WTC11 (cell line): ENCODE results near the gene BRPF1. TPM values are rescaled to one million over a fixed set of nuclear protein-coding genes. Genes with fewer than 3 reads are reported as not detected.

ENCODE experiments used
- ETV6 ChIP-seq: sonication (generic); formaldehyde crosslinking; IDR thresholded peaks from 2 replicates; pipeline ENCODE4 v1.8.1; 2022; ENCODE audit warnings: mild to moderate bottlenecking, missing genetic modification reagents
- FOXJ3 ChIP-seq: sonication (generic); formaldehyde crosslinking; IDR thresholded peaks from 2 replicates; pipeline ENCODE4 v1.9.0; 2021; ENCODE audit warnings: missing genetic modification reagents, mild to moderate bottlenecking, borderline replicate concordance
- GABPB1 ChIP-seq: sonication (generic); formaldehyde crosslinking; IDR thresholded peaks from 2 replicates; pipeline ENCODE4 v1.8.1; 2023; ENCODE audit warnings: mild to moderate bottlenecking, missing genetic modification reagents
- GRHL2 ChIP-seq: fragments of 250-450 bp; sonication (Bioruptor Pico); IDR thresholded peaks from 2 replicates; pipeline ENCODE4 v1.8.0; 2022; ENCODE audit warnings: mild to moderate bottlenecking, moderate library complexity; ENCODE audit not compliant: insufficient replicate concordance, severe bottlenecking
- KAT7 ChIP-seq: sonication (generic); formaldehyde crosslinking; IDR thresholded peaks from 2 replicates; pipeline ENCODE4 v1.8.1; 2023; ENCODE audit warnings: missing genetic modification reagents, mild to moderate bottlenecking, borderline replicate concordance
- NFATC4 ChIP-seq: fragments of 250-450 bp; sonication (Bioruptor Pico); IDR thresholded peaks from 2 replicates; pipeline ENCODE4 v1.9.0; 2021; ENCODE audit warnings: mild to moderate bottlenecking
- NR2C2 ChIP-seq: sonication (generic); formaldehyde crosslinking; IDR thresholded peaks from 2 replicates; pipeline ENCODE4 v1.8.0; 2022; ENCODE audit warnings: mild to moderate bottlenecking, missing genetic modification reagents
- PRRX2 ChIP-seq: fragments of 250-450 bp; sonication (Bioruptor Pico); IDR thresholded peaks from 2 replicates; pipeline ENCODE4 v1.8.0; 2021; ENCODE audit warnings: mild to moderate bottlenecking
- RELA ChIP-seq: sonication (generic); formaldehyde crosslinking; IDR thresholded peaks from 2 replicates; pipeline ENCODE4 v1.8.1; 2022; ENCODE audit warnings: missing genetic modification reagents, mild to moderate bottlenecking, borderline replicate concordance
- RORB ChIP-seq: fragments of 250-450 bp; sonication (Bioruptor Pico); IDR thresholded peaks from 2 replicates; pipeline ENCODE4 v1.9.0; 2021; ENCODE audit warnings: mild to moderate bottlenecking
- SMAD3 ChIP-seq: sonication (generic); formaldehyde crosslinking; IDR thresholded peaks from 2 replicates; pipeline ENCODE4 v1.8.0; 2022; ENCODE audit warnings: missing genetic modification reagents, mild to moderate bottlenecking, borderline replicate concordance
- SP1 ChIP-seq: sonication (generic); formaldehyde crosslinking; conservative IDR thresholded peaks from 2 replicates; pipeline ENCODE4 v1.8.1; 2022; ENCODE audit warnings: missing genetic modification reagents
- TEAD1 ChIP-seq: sonication (generic); formaldehyde crosslinking; IDR thresholded peaks from 2 replicates; pipeline ENCODE4 v1.8.0; 2022; ENCODE audit warnings: mild to moderate bottlenecking, missing genetic modification reagents
- TEAD4 ChIP-seq: sonication (generic); formaldehyde crosslinking; IDR thresholded peaks from 2 replicates; pipeline ENCODE4 v1.8.0; 2022; ENCODE audit warnings: mild to moderate bottlenecking, missing genetic modification reagents
- ZNF423 ChIP-seq: fragments of 250-450 bp; sonication (Bioruptor Pico); IDR thresholded peaks from 2 replicates; pipeline ENCODE4 v2.1.2; 2022; ENCODE audit warnings: mild to moderate bottlenecking, moderate library complexity
- total RNA-seq: library from RNA; stranded (reverse); gene quantifications from 3 replicates; pipeline ENCODE4 v1.2.3, GENCODE V29; 2021
- TF ChIP-seq, protein P1 (sequence below): fragments of 250-450 bp; sonication (Bioruptor Pico); IDR thresholded peaks from 2 replicates; pipeline ENCODE4 v1.9.0; 2021; ENCODE audit warnings: mild to moderate bottlenecking
- TF ChIP-seq, protein P2 (sequence below): sonication (generic); formaldehyde crosslinking; IDR thresholded peaks from 2 replicates; pipeline ENCODE4 v1.8.1; 2022; ENCODE audit warnings: mild to moderate bottlenecking, moderate library complexity, missing genetic modification reagents
- TF ChIP-seq, protein P3 (sequence below): sonication (generic); formaldehyde crosslinking; IDR thresholded peaks from 2 replicates; pipeline ENCODE4 v1.8.1; 2023; ENCODE audit warnings: mild to moderate bottlenecking, missing genetic modification reagents, moderate library complexity
- TF ChIP-seq, protein P4 (sequence below): sonication (generic); formaldehyde crosslinking; IDR thresholded peaks from 2 replicates; pipeline ENCODE4 v1.8.0; 2023; ENCODE audit warnings: missing genetic modification reagents, mild to moderate bottlenecking, borderline replicate concordance
- TF ChIP-seq, protein P5 (sequence below): sonication (generic); formaldehyde crosslinking; IDR thresholded peaks from 2 replicates; pipeline ENCODE4 v1.8.1; 2022; ENCODE audit warnings: low read depth, mild to moderate bottlenecking, moderate library complexity, missing genetic modification reagents, borderline replicate concordance
- TF ChIP-seq, protein P6 (sequence below): sonication (generic); formaldehyde crosslinking; IDR thresholded peaks from 2 replicates; pipeline ENCODE4 v1.8.1; 2023; ENCODE audit warnings: mild to moderate bottlenecking, missing genetic modification reagents
- TF ChIP-seq, protein P7 (sequence below): sonication (generic); formaldehyde crosslinking; IDR thresholded peaks from 2 replicates; pipeline ENCODE4 v1.8.0; 2022; ENCODE audit warnings: missing genetic modification reagents

BRPF1 gene
- total RNA-seq, 1 experiment from 2014 or later, result 22.8 TPM

DNA sequence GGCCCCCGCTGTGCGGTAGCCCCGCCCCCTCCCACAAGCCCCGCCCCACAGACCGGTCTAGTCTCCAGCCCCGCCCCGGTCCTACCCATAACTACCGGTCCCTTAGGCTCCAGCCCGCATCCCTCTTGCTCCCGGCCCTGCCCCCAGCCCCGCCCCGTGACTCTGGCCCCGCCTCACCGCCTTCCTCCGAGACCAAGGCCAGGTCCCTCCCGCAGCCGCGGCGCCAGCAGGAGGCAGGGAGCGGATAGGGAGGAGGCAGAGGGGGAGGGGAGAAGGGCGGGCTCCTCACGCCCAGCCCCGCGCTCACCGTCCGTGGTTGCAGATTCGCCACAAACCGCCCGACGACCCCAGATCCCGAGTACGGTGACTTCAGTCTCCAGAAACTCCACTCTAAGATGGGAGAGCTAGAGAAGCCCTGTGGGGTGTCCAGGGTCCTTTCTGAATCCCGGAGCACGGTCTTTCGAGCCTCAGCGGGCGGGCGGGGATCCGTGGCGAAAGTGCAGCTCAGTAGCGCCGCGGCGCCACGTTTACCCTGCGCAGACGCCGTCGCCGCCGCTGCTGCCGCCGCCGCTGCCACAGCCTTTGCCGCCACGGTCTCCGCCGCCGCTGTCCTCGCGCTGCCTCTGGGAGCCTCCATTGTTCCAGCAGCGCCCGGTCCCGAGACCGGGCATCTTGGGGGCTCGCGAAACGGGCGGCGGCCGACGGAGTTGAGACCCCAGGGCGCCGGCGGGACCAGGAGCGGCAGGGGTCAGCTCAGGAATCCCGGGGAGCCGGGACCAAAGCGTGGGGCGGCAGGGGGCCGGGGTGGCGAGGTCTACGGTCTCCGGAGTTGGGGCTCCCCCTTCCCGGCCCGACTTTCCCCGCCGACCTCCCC is at the start of gene BRPF1 (continued):
- TF ChIP-seq PRRX2, result no peak; the same call in 1 of the 2 replicates
- TF ChIP-seq, protein P1, sequence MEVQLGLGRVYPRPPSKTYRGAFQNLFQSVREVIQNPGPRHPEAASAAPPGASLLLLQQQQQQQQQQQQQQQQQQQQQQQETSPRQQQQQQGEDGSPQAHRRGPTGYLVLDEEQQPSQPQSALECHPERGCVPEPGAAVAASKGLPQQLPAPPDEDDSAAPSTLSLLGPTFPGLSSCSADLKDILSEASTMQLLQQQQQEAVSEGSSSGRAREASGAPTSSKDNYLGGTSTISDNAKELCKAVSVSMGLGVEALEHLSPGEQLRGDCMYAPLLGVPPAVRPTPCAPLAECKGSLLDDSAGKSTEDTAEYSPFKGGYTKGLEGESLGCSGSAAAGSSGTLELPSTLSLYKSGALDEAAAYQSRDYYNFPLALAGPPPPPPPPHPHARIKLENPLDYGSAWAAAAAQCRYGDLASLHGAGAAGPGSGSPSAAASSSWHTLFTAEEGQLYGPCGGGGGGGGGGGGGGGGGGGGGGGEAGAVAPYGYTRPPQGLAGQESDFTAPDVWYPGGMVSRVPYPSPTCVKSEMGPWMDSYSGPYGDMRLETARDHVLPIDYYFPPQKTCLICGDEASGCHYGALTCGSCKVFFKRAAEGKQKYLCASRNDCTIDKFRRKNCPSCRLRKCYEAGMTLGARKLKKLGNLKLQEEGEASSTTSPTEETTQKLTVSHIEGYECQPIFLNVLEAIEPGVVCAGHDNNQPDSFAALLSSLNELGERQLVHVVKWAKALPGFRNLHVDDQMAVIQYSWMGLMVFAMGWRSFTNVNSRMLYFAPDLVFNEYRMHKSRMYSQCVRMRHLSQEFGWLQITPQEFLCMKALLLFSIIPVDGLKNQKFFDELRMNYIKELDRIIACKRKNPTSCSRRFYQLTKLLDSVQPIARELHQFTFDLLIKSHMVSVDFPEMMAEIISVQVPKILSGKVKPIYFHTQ, result no peak
- TF ChIP-seq RORB (CRISPR knock-in tag), result no peak
- TF ChIP-seq, protein P2, sequence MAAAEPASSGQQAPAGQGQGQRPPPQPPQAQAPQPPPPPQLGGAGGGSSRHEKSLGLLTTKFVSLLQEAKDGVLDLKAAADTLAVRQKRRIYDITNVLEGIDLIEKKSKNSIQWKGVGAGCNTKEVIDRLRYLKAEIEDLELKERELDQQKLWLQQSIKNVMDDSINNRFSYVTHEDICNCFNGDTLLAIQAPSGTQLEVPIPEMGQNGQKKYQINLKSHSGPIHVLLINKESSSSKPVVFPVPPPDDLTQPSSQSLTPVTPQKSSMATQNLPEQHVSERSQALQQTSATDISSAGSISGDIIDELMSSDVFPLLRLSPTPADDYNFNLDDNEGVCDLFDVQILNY, result 0 out of 2 replicates have a peak, but pooled peaks have one; percentile 40
- TF ChIP-seq, protein P3, sequence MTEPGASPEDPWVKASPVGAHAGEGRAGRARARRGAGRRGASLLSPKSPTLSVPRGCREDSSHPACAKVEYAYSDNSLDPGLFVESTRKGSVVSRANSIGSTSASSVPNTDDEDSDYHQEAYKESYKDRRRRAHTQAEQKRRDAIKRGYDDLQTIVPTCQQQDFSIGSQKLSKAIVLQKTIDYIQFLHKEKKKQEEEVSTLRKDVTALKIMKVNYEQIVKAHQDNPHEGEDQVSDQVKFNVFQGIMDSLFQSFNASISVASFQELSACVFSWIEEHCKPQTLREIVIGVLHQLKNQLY (CRISPR knock-in tag), result no peak
- TF ChIP-seq TEAD1, result no peak
- 0 out of 2 replicates have a peak, but pooled peaks have one; percentile 55 for TF ChIP-seq GABPB1 (CRISPR knock-in tag)
- no peak for TF ChIP-seq ETV6 (CRISPR knock-in tag)
- TF ChIP-seq GRHL2 (CRISPR knock-in tag), result no peak
- peak; percentile 84 for TF ChIP-seq SP1 (CRISPR knock-in tag)
- no peak for TF ChIP-seq FOXJ3 (CRISPR knock-in tag)
- no peak for TF ChIP-seq KAT7 (CRISPR knock-in tag)
- TF ChIP-seq, protein P4, sequence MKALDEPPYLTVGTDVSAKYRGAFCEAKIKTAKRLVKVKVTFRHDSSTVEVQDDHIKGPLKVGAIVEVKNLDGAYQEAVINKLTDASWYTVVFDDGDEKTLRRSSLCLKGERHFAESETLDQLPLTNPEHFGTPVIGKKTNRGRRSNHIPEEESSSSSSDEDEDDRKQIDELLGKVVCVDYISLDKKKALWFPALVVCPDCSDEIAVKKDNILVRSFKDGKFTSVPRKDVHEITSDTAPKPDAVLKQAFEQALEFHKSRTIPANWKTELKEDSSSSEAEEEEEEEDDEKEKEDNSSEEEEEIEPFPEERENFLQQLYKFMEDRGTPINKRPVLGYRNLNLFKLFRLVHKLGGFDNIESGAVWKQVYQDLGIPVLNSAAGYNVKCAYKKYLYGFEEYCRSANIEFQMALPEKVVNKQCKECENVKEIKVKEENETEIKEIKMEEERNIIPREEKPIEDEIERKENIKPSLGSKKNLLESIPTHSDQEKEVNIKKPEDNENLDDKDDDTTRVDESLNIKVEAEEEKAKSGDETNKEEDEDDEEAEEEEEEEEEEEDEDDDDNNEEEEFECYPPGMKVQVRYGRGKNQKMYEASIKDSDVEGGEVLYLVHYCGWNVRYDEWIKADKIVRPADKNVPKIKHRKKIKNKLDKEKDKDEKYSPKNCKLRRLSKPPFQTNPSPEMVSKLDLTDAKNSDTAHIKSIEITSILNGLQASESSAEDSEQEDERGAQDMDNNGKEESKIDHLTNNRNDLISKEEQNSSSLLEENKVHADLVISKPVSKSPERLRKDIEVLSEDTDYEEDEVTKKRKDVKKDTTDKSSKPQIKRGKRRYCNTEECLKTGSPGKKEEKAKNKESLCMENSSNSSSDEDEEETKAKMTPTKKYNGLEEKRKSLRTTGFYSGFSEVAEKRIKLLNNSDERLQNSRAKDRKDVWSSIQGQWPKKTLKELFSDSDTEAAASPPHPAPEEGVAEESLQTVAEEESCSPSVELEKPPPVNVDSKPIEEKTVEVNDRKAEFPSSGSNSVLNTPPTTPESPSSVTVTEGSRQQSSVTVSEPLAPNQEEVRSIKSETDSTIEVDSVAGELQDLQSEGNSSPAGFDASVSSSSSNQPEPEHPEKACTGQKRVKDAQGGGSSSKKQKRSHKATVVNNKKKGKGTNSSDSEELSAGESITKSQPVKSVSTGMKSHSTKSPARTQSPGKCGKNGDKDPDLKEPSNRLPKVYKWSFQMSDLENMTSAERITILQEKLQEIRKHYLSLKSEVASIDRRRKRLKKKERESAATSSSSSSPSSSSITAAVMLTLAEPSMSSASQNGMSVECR (CRISPR knock-in tag), result 0 out of 2 replicates have a peak, but pooled peaks have one; percentile 26
- TF ChIP-seq ZNF423 (CRISPR knock-in tag), result peak; percentile 17; the same call in 1 of the 2 replicates
- TF ChIP-seq, protein P5, sequence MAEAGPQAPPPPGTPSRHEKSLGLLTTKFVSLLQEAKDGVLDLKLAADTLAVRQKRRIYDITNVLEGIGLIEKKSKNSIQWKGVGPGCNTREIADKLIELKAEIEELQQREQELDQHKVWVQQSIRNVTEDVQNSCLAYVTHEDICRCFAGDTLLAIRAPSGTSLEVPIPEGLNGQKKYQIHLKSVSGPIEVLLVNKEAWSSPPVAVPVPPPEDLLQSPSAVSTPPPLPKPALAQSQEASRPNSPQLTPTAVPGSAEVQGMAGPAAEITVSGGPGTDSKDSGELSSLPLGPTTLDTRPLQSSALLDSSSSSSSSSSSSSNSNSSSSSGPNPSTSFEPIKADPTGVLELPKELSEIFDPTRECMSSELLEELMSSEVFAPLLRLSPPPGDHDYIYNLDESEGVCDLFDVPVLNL (CRISPR knock-in tag), result 0 out of 2 replicates have a peak, but pooled peaks have one; percentile 38
- no peak for TF ChIP-seq TEAD4 (CRISPR knock-in tag)
- TF ChIP-seq, protein P6, sequence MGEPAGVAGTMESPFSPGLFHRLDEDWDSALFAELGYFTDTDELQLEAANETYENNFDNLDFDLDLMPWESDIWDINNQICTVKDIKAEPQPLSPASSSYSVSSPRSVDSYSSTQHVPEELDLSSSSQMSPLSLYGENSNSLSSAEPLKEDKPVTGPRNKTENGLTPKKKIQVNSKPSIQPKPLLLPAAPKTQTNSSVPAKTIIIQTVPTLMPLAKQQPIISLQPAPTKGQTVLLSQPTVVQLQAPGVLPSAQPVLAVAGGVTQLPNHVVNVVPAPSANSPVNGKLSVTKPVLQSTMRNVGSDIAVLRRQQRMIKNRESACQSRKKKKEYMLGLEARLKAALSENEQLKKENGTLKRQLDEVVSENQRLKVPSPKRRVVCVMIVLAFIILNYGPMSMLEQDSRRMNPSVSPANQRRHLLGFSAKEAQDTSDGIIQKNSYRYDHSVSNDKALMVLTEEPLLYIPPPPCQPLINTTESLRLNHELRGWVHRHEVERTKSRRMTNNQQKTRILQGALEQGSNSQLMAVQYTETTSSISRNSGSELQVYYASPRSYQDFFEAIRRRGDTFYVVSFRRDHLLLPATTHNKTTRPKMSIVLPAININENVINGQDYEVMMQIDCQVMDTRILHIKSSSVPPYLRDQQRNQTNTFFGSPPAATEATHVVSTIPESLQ, result no peak
- no peak for TF ChIP-seq NFATC4
- TF ChIP-seq SMAD3 (CRISPR knock-in tag), result no peak
- TF ChIP-seq, protein P7, sequence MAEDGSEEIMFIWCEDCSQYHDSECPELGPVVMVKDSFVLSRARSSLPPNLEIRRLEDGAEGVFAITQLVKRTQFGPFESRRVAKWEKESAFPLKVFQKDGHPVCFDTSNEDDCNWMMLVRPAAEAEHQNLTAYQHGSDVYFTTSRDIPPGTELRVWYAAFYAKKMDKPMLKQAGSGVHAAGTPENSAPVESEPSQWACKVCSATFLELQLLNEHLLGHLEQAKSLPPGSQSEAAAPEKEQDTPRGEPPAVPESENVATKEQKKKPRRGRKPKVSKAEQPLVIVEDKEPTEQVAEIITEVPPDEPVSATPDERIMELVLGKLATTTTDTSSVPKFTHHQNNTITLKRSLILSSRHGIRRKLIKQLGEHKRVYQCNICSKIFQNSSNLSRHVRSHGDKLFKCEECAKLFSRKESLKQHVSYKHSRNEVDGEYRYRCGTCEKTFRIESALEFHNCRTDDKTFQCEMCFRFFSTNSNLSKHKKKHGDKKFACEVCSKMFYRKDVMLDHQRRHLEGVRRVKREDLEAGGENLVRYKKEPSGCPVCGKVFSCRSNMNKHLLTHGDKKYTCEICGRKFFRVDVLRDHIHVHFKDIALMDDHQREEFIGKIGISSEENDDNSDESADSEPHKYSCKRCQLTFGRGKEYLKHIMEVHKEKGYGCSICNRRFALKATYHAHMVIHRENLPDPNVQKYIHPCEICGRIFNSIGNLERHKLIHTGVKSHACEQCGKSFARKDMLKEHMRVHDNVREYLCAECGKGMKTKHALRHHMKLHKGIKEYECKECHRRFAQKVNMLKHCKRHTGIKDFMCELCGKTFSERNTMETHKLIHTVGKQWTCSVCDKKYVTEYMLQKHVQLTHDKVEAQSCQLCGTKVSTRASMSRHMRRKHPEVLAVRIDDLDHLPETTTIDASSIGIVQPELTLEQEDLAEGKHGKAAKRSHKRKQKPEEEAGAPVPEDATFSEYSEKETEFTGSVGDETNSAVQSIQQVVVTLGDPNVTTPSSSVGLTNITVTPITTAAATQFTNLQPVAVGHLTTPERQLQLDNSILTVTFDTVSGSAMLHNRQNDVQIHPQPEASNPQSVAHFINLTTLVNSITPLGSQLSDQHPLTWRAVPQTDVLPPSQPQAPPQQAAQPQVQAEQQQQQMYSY (CRISPR knock-in tag), result peak; percentile 35; the same call in 1 of the 2 replicates
- TF ChIP-seq NR2C2 (CRISPR knock-in tag), result no peak
- TF ChIP-seq RELA (CRISPR knock-in tag), result no peak
